ENCODE measurements around the gene TMEM72.

- TF ChIP-seq EZH2 (IDR thresholded peaks at IDR 0.05; ENCODE audit: borderline replicate concordance, insufficient read depth, low read depth, low read length, poor library complexity, severe bottlenecking) (no peak), CTCF (IDR thresholded peaks at IDR 0.05) (no peak)
Measured at GRCh38 chr10:44965651-44966097, 54.5 kb downstream of the TMEM72 start.

Measured in B cell (primary cell).